HL-60 (cell line): ENCODE measurements around the gene CTSH.

Source experiments
- DNase-seq, 2 experiments: peaks; one replicate each; pipeline ENCODE4 v3.0.0-alpha.2; 2010 to 2020; ENCODE audit warnings: low read depth in 1 of 2, low spot score in 1 of 2
- H3K27ac ChIP-seq: fragments of 250-450 bp; sonication (Bioruptor Pico); replicated peaks from 2 replicates; pipeline ENCODE4 v1.5.1; 2020; ENCODE audit warnings: mild to moderate bottlenecking, moderate library complexity
- H3K27me3 ChIP-seq: fragments of 250-450 bp; sonication (Bioruptor Pico); 2 replicates; pipeline ENCODE4 v1.5.1; 2021; ENCODE audit warnings: mild to moderate bottlenecking, moderate library complexity; ENCODE audit not compliant: insufficient read depth, poor library complexity, severe bottlenecking
- H3K4me3 ChIP-seq: replicated peaks from 2 replicates; pipeline ENCODE4 v1.5.1; 2011; ENCODE audit warnings: mild to moderate bottlenecking, control low read depth, low read length; ENCODE audit not compliant: insufficient read depth
- GABPA ChIP-seq: IDR thresholded peaks from 2 replicates; pipeline ENCODE4 v1.6.1; 2012; ENCODE audit warnings: low read depth
- POLR2AphosphoS5 ChIP-seq: IDR thresholded peaks from 2 replicates; pipeline ENCODE4 v1.6.1; 2012; ENCODE audit warnings: low read depth
- SPI1 ChIP-seq: IDR thresholded peaks from 2 replicates; pipeline ENCODE4 v1.6.1; 2012; ENCODE audit warnings: low read depth, mild to moderate bottlenecking, borderline replicate concordance
- TF ChIP-seq, protein P1 (sequence below): IDR thresholded peaks from 2 replicates; pipeline ENCODE4 v1.6.1; 2012; ENCODE audit warnings: low read depth; ENCODE audit not compliant: insufficient replicate concordance
- TF ChIP-seq, protein P2 (sequence below): IDR thresholded peaks from one replicate; pipeline ENCODE4 v1.5.1; 2011; ENCODE audit warnings: low read length, control low read depth, inconsistent platforms; ENCODE audit not compliant: insufficient read depth

CTSH gene

DNA sequence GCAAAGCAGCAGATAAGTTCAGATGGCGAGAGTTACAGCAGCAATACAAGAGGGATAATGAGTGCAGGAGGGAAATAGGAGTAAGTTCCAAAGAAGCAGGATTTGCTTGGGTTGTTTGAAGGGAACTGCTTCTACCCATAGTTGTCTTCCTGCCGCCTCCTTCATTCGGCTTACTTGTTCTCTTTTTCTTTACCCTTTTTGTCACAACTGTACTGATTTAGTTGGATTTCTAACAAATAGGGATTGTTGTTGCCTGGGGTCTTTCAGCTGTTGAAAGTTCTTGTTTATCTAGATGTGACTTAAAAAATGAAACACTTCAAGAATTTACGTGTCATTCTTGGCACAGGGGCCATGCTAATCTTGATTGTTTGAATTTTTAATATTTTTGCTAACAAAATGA lies 46.3 kb downstream of the CTSH start:
- Histone ChIP-seq H3K27ac (no peak overlapping the region), H3K27me3 (no peaks in the 10 kb centered on the region), H3K4me3 (no peak overlapping the region)
- TF ChIP-seq SPI1 (no peak), GABPA (no peak), POLR2AphosphoS5 (no peak)
- TF ChIP-seq, protein P1, sequence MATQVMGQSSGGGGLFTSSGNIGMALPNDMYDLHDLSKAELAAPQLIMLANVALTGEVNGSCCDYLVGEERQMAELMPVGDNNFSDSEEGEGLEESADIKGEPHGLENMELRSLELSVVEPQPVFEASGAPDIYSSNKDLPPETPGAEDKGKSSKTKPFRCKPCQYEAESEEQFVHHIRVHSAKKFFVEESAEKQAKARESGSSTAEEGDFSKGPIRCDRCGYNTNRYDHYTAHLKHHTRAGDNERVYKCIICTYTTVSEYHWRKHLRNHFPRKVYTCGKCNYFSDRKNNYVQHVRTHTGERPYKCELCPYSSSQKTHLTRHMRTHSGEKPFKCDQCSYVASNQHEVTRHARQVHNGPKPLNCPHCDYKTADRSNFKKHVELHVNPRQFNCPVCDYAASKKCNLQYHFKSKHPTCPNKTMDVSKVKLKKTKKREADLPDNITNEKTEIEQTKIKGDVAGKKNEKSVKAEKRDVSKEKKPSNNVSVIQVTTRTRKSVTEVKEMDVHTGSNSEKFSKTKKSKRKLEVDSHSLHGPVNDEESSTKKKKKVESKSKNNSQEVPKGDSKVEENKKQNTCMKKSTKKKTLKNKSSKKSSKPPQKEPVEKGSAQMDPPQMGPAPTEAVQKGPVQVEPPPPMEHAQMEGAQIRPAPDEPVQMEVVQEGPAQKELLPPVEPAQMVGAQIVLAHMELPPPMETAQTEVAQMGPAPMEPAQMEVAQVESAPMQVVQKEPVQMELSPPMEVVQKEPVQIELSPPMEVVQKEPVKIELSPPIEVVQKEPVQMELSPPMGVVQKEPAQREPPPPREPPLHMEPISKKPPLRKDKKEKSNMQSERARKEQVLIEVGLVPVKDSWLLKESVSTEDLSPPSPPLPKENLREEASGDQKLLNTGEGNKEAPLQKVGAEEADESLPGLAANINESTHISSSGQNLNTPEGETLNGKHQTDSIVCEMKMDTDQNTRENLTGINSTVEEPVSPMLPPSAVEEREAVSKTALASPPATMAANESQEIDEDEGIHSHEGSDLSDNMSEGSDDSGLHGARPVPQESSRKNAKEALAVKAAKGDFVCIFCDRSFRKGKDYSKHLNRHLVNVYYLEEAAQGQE, result no peak
- TF ChIP-seq, protein P2, sequence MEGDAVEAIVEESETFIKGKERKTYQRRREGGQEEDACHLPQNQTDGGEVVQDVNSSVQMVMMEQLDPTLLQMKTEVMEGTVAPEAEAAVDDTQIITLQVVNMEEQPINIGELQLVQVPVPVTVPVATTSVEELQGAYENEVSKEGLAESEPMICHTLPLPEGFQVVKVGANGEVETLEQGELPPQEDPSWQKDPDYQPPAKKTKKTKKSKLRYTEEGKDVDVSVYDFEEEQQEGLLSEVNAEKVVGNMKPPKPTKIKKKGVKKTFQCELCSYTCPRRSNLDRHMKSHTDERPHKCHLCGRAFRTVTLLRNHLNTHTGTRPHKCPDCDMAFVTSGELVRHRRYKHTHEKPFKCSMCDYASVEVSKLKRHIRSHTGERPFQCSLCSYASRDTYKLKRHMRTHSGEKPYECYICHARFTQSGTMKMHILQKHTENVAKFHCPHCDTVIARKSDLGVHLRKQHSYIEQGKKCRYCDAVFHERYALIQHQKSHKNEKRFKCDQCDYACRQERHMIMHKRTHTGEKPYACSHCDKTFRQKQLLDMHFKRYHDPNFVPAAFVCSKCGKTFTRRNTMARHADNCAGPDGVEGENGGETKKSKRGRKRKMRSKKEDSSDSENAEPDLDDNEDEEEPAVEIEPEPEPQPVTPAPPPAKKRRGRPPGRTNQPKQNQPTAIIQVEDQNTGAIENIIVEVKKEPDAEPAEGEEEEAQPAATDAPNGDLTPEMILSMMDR, result no peak
- DNase-seq, result no peak

DNA sequence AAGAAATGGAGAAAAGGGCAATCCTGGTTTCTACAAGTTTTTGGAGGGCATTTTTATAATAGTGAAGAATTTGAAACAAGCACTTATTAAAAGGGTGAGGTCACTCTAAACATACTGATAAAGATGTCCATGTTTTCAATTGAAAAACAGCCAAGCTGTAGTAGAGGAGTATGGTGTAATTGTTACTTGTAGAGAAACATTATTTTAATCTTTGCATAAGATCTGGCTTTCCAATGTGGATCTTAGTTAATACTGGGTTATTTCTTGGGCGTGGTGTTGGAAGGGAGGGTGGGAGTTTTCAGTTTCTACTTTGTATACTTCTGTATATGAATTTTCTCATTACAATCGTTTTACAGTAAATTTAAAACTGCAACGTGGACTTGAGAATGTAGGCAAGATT lies 49.4 kb downstream of the CTSH start:
- no peaks in the 10 kb centered on the region for H3K27me3 ChIP-seq
- TF ChIP-seq, protein P1, result no peak
- TF ChIP-seq GABPA (no peak), SPI1 (no peak), POLR2AphosphoS5 (no peak)
- TF ChIP-seq, protein P2, result no peak
- no peak overlapping the region for H3K27ac ChIP-seq
- DNase-seq, result no peak
- H3K4me3 ChIP-seq, result no peak overlapping the region

DNA sequence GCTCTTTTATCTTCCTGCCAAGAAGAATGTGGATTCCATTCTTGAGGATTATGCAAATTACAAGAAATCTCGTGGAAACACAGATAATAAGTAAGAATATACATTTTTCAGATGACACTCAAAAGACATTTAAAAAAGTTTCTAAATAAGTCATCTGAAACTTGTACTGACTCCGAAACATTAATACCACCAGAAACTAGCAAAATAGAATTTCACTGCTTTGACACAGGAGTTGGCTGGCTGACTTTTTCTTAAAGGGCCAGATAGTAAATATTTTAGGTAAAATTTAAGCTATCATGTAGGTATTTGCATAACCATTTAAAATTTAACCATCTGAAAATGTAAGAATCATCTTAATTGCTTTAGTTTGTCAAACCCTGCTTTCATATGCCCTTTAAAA lies 51.3 kb downstream of the CTSH start:
- TF ChIP-seq GABPA (no peak), SPI1 (no peak), POLR2AphosphoS5 (no peak)
- TF ChIP-seq, protein P2, result no peak
- TF ChIP-seq, protein P1, result no peak
- Histone ChIP-seq H3K4me3 (no peak overlapping the region), H3K27ac (no peak overlapping the region), H3K27me3 (no peaks in the 10 kb centered on the region)
- no peak for DNase-seq
